Measurements from ENCODE around the gene C1orf141. TPM values are rescaled to one million over a fixed set of nuclear protein-coding genes. Genes with fewer than 3 reads are reported as not detected.

Gene C1orf141
- total and polyA plus RNA-seq, 4 donors: not detected

GRCh38 chr1:67135354-67135753 is 584 bp upstream of the C1orf141 start (continued):
- no peak for TF ChIP-seq HNF4G (IDR thresholded peaks at IDR 0.05)

GRCh38 chr1:67133177-67133576 is 1.6 kb downstream of the C1orf141 start:
- H3K4me3 ChIP-seq (ENCODE audit: low read depth in 1 of 3, low read length in 3 of 3): no peak overlapping the region
- H3K9me3 ChIP-seq (ENCODE audit: control insufficient read depth in 4 of 4, low read length in 3 of 4): no peaks in the 10 kb centered on the region
- H3K4me1 ChIP-seq (ENCODE audit: control insufficient read depth in 4 of 4, insufficient read depth in 4 of 4, low read length in 3 of 4): peaks cover 0 to 5% (median 2%) of the 10 kb centered on the region in 4 donors
- DNase-seq (ENCODE audit: low spot score): no peak
- TF ChIP-seq TAF1 (conservative IDR thresholded peaks at IDR 0.05): no peak
- TF ChIP-seq SP1 (IDR thresholded peaks at IDR 0.05): no peak
- H3K27me3 ChIP-seq (ENCODE audit: control insufficient read depth in 4 of 4, insufficient read depth in 4 of 4, low read length in 3 of 4): no peaks in the 10 kb centered on the region
- no peaks in the 10 kb centered on the region for H3K36me3 ChIP-seq (ENCODE audit: control insufficient read depth in 4 of 4, insufficient read depth in 3 of 4, low read depth in 1 of 4, low read length in 3 of 4)
- H3K9ac ChIP-seq (ENCODE audit: low read depth in 1 of 2, low read length in 2 of 2): no peak overlapping the region
- no peak overlapping the region for H3K27ac ChIP-seq (ENCODE audit: low read depth in 1 of 2, low read length in 2 of 2)
- WGBS: 92% methylated on average over 2 of the region's 2 CpGs

GRCh38 chr1:67130673-67131072 is 4.1 kb downstream of the C1orf141 start:
- TF ChIP-seq RXRA (IDR thresholded peaks at IDR 0.05) (no peak), NR2F2 (IDR thresholded peaks at IDR 0.05) (no peak)
- no peaks in the 10 kb centered on the region for H3K36me3 ChIP-seq (ENCODE audit: control insufficient read depth in 4 of 4, insufficient read depth in 3 of 4, low read depth in 1 of 4, low read length in 3 of 4)
- H3K27me3 ChIP-seq (ENCODE audit: control insufficient read depth in 4 of 4, insufficient read depth in 4 of 4, low read length in 3 of 4): no peaks in the 10 kb centered on the region
- H3K9me3 ChIP-seq (ENCODE audit: control insufficient read depth in 4 of 4, low read length in 3 of 4): no peaks in the 10 kb centered on the region
- H3K4me3 ChIP-seq (ENCODE audit: low read depth in 1 of 3, low read length in 3 of 3): no peak overlapping the region
- no peak overlapping the region for H3K27ac ChIP-seq (ENCODE audit: low read depth in 1 of 2, low read length in 2 of 2)
- WGBS: 59% methylated on average over 2 of the region's 2 CpGs
- no peak for DNase-seq (ENCODE audit: low spot score)
- peaks cover 0 to 5% (median 2%) of the 10 kb centered on the region in 4 donors for H3K4me1 ChIP-seq (ENCODE audit: control insufficient read depth in 4 of 4, insufficient read depth in 4 of 4, low read length in 3 of 4)
- H3K9ac ChIP-seq (ENCODE audit: low read depth in 1 of 2, low read length in 2 of 2): no peak overlapping the region

GRCh38 chr1:67126974-67127373 is 7.8 kb downstream of the C1orf141 start:
- WGBS: 33% methylated on average over 1 of the region's 1 CpG
- Histone ChIP-seq H3K4me1 (ENCODE audit: control insufficient read depth in 4 of 4, insufficient read depth in 4 of 4, low read length in 3 of 4) (no peaks in the 10 kb centered on the region), H3K36me3 (ENCODE audit: control insufficient read depth in 4 of 4, insufficient read depth in 3 of 4, low read depth in 1 of 4, low read length in 3 of 4) (no peaks in the 10 kb centered on the region), H3K4me3 (ENCODE audit: low read depth in 1 of 3, low read length in 3 of 3) (no peak overlapping the region), H3K9ac (ENCODE audit: low read depth in 1 of 2, low read length in 2 of 2) (no peak overlapping the region), H3K27ac (ENCODE audit: low read depth in 1 of 2, low read length in 2 of 2) (no peak overlapping the region), H3K27me3 (ENCODE audit: control insufficient read depth in 4 of 4, insufficient read depth in 4 of 4, low read length in 3 of 4) (no peaks in the 10 kb centered on the region), H3K9me3 (ENCODE audit: control insufficient read depth in 4 of 4, low read length in 3 of 4) (no peaks in the 10 kb centered on the region)
- TF ChIP-seq ZBTB33 (IDR thresholded peaks at IDR 0.05) (no peak), JUND (IDR thresholded peaks at IDR 0.05) (no peak), RXRA (IDR thresholded peaks at IDR 0.05) (no peak), FOXA1 (IDR thresholded peaks at IDR 0.05) (no peak), YY1 (IDR thresholded peaks at IDR 0.05) (no peak), GABPA (IDR thresholded peaks at IDR 0.05 in 1 of 2, conservative IDR thresholded peaks at IDR 0.05 in 1 of 2) (no peak)
- TF ChIP-seq, protein P1, sequence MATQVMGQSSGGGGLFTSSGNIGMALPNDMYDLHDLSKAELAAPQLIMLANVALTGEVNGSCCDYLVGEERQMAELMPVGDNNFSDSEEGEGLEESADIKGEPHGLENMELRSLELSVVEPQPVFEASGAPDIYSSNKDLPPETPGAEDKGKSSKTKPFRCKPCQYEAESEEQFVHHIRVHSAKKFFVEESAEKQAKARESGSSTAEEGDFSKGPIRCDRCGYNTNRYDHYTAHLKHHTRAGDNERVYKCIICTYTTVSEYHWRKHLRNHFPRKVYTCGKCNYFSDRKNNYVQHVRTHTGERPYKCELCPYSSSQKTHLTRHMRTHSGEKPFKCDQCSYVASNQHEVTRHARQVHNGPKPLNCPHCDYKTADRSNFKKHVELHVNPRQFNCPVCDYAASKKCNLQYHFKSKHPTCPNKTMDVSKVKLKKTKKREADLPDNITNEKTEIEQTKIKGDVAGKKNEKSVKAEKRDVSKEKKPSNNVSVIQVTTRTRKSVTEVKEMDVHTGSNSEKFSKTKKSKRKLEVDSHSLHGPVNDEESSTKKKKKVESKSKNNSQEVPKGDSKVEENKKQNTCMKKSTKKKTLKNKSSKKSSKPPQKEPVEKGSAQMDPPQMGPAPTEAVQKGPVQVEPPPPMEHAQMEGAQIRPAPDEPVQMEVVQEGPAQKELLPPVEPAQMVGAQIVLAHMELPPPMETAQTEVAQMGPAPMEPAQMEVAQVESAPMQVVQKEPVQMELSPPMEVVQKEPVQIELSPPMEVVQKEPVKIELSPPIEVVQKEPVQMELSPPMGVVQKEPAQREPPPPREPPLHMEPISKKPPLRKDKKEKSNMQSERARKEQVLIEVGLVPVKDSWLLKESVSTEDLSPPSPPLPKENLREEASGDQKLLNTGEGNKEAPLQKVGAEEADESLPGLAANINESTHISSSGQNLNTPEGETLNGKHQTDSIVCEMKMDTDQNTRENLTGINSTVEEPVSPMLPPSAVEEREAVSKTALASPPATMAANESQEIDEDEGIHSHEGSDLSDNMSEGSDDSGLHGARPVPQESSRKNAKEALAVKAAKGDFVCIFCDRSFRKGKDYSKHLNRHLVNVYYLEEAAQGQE (IDR thresholded peaks at IDR 0.05): no peak
- DNase-seq (ENCODE audit: low spot score): no peak

Measured in liver (tissue), 9 donors.